ENCODE data around the gene IFNL1.

DNA sequence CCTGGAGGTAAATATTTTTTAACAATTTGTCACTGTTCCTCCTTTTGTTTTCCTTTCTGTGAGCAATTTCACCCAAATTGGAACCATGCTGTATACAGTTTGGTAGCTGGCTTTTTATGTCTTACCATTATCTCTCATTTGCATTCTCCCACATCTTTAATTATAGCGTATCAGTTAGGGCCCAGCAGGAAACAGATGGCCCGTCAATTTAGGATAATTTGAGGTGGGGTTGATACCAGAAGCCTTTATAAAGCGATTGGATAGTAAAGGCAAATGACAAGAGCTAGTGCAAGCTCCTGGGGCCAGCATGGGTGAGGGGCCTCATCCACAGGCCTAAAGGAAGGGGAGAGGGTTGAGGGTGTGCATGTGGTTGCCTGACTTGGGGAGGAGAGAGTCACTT, 43.7 kb upstream of the IFNL1 start:
- TF ChIP-seq, protein P1, sequence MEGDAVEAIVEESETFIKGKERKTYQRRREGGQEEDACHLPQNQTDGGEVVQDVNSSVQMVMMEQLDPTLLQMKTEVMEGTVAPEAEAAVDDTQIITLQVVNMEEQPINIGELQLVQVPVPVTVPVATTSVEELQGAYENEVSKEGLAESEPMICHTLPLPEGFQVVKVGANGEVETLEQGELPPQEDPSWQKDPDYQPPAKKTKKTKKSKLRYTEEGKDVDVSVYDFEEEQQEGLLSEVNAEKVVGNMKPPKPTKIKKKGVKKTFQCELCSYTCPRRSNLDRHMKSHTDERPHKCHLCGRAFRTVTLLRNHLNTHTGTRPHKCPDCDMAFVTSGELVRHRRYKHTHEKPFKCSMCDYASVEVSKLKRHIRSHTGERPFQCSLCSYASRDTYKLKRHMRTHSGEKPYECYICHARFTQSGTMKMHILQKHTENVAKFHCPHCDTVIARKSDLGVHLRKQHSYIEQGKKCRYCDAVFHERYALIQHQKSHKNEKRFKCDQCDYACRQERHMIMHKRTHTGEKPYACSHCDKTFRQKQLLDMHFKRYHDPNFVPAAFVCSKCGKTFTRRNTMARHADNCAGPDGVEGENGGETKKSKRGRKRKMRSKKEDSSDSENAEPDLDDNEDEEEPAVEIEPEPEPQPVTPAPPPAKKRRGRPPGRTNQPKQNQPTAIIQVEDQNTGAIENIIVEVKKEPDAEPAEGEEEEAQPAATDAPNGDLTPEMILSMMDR (IDR thresholded peaks at IDR 0.05; ENCODE audit: poor library complexity, severe bottlenecking) = no peak
- no peak for TF ChIP-seq EZH2 (IDR thresholded peaks at IDR 0.05; ENCODE audit: borderline replicate concordance, insufficient read depth, low read length, poor library complexity, severe bottlenecking)
- TF ChIP-seq SMC3 (conservative IDR thresholded peaks at IDR 0.05; ENCODE audit: poor library complexity) = no peak
- TF ChIP-seq TAF1 (IDR thresholded peaks at IDR 0.05; ENCODE audit: low read depth) = no peak
- no peak for TF ChIP-seq RAD21 (conservative IDR thresholded peaks at IDR 0.05)
- TF ChIP-seq, protein P2, sequence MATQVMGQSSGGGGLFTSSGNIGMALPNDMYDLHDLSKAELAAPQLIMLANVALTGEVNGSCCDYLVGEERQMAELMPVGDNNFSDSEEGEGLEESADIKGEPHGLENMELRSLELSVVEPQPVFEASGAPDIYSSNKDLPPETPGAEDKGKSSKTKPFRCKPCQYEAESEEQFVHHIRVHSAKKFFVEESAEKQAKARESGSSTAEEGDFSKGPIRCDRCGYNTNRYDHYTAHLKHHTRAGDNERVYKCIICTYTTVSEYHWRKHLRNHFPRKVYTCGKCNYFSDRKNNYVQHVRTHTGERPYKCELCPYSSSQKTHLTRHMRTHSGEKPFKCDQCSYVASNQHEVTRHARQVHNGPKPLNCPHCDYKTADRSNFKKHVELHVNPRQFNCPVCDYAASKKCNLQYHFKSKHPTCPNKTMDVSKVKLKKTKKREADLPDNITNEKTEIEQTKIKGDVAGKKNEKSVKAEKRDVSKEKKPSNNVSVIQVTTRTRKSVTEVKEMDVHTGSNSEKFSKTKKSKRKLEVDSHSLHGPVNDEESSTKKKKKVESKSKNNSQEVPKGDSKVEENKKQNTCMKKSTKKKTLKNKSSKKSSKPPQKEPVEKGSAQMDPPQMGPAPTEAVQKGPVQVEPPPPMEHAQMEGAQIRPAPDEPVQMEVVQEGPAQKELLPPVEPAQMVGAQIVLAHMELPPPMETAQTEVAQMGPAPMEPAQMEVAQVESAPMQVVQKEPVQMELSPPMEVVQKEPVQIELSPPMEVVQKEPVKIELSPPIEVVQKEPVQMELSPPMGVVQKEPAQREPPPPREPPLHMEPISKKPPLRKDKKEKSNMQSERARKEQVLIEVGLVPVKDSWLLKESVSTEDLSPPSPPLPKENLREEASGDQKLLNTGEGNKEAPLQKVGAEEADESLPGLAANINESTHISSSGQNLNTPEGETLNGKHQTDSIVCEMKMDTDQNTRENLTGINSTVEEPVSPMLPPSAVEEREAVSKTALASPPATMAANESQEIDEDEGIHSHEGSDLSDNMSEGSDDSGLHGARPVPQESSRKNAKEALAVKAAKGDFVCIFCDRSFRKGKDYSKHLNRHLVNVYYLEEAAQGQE (IDR thresholded peaks at IDR 0.05; ENCODE audit: borderline replicate concordance) = no peak
